Measurements from ENCODE around the gene ANXA11. TPM values are rescaled to one million over a fixed set of nuclear protein-coding genes. Genes with fewer than 3 reads are reported as not detected.
"Not testable (repeated sequence)": the region's sequence is repeated elsewhere in the genome, so short reads cannot be mapped to it uniquely, and the experiment has no call there.

Gene ANXA11
- total RNA-seq, 4 donors from 2014 or later, result 77.5 to 106 (median 90.8) TPM

DNA sequence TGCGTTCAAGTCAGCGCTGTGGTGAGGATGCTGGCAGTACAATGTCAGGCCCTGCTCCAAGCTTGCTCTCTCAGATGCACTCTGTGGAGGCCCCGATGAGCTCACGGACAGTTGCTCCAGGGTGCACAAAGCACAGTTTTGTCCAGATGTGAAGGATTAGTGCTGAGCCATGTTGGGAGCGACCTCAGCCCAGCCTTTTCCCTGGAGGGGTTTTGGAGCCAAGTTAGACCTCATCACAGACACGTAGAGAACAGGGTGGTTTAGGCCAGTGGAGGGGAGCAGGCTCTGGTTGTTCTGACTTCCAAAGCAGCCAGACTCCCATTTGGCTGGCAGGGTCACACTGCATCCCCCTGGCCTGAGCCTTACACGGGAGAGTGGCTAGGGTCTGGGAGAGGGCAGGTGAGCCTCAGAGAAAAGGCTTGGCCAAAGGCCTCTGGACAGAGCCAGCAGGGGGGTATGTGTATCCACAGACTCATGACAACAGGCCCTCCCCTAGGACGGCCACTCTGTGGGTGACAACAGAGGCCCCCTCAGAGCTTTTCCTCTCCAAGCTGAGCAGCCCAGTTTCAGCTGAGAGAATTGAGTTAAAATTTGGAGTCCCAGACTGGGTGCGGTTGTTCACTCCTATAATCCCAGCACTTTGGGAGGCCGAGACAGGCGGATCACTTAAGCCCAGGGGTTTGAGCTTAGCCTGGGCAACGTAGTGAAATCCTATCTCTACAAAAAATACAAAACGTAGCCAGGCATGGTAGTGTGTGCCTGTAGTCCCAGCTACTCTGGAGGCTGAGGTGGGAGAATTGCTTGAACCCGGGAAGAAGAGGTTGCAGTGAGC is 68.1 kb downstream of the ANXA11 start:
- H3K4me1 ChIP-seq, result peaks cover 0 to 6% of the 10 kb centered on the region in 2 donors
- peak overlapping the region; percentile 17 to 39 (median 24) for H3K27ac ChIP-seq
- no peak for DNase-seq
- TF ChIP-seq POLR2A (IDR thresholded peaks at IDR 0.05), result no peak
- TF ChIP-seq, protein P1, sequence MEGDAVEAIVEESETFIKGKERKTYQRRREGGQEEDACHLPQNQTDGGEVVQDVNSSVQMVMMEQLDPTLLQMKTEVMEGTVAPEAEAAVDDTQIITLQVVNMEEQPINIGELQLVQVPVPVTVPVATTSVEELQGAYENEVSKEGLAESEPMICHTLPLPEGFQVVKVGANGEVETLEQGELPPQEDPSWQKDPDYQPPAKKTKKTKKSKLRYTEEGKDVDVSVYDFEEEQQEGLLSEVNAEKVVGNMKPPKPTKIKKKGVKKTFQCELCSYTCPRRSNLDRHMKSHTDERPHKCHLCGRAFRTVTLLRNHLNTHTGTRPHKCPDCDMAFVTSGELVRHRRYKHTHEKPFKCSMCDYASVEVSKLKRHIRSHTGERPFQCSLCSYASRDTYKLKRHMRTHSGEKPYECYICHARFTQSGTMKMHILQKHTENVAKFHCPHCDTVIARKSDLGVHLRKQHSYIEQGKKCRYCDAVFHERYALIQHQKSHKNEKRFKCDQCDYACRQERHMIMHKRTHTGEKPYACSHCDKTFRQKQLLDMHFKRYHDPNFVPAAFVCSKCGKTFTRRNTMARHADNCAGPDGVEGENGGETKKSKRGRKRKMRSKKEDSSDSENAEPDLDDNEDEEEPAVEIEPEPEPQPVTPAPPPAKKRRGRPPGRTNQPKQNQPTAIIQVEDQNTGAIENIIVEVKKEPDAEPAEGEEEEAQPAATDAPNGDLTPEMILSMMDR (IDR thresholded peaks at IDR 0.05), result no peak
- 83 to 89% methylated on average over 13 to 14 of the region's 14 CpGs for WGBS, 2 donors
- H3K9me3 ChIP-seq, result no peaks in the 10 kb centered on the region
- H3K36me3 ChIP-seq, result no peaks in the 10 kb centered on the region
- no peaks in the 10 kb centered on the region for H3K27me3 ChIP-seq
- H3K4me3 ChIP-seq (replicated peaks in 1 of 3), result no peak overlapping the region
- intact Hi-C loops (cut with DNase I), result no loop called here

DNA sequence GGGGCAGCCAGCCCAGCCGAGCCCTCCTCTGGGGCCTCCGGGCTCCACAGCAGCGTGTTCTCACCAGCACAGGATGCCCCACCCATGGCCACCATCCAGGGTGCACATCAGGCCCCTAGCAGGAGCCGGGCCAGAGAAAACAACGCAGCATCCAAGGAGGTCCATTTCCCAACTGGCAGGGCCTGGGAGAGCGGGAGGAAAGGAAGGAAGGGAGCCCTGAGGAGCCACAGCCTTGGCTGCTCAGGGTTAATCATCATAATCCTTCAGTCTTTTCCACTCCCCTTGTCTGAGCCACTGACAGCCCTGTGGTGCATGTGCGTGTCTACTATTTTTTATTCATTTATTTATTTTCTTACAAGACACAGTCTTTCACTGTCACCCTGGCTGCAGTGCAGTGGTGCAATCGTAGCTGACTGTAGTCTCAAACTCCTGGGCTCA is 69.2 kb downstream of the ANXA11 start:
- H3K4me1 ChIP-seq, result peaks cover 0 to 6% of the 10 kb centered on the region in 2 donors
- H3K9me3 ChIP-seq, result no peaks in the 10 kb centered on the region
- intact Hi-C loops (cut with DNase I), result no loop called here
- 50 to 53% methylated on average over 8 of the region's 8 CpGs for WGBS, 2 donors
- no peaks in the 10 kb centered on the region for H3K27me3 ChIP-seq
- peak; percentile 48 to 55 for DNase-seq
- no peaks in the 10 kb centered on the region for H3K36me3 ChIP-seq
- H3K4me3 ChIP-seq (replicated peaks in 1 of 3), result no peak overlapping the region
- H3K27ac ChIP-seq, result no peak overlapping the region
- TF ChIP-seq POLR2A (IDR thresholded peaks at IDR 0.05), result no peak
- TF ChIP-seq, protein P1 (IDR thresholded peaks at IDR 0.05), result no peak

GRCh38 chr10:80133687-80134086 is 71.7 kb downstream of the ANXA11 start:
- H3K4me1 ChIP-seq, result not testable (repeated sequence)

DNA sequence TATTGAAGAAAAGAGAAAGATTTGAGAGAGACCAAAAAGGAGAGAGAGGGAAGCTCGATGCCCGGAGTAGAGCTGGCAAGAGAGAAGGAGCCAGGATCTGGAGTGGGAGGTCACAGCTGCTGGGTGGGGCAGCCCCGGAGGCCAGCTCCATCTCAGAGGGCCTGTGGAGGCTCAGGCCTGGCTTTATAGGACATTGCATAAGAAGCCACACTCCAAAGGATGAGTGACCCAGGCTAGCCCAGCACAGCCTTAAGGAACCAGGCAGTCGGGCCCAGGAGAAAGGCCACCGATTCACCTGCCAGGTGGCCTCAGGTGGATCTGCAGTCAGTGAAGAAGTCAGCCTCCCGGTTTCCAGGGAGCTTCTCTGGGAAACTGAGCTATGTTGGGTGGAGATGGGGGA is 72.1 kb downstream of the ANXA11 start:
- Histone ChIP-seq H3K36me3 (no peaks in the 10 kb centered on the region), H3K4me3 (replicated peaks in 1 of 3) (no peak overlapping the region), H3K27ac (peak overlapping the region; percentile 41 to 70 (median 55)), H3K27me3 (no peaks in the 10 kb centered on the region), H3K4me1 (peaks cover 0 to 6% of the 10 kb centered on the region in 2 donors), H3K9me3 (no peaks in the 10 kb centered on the region)
- DNase-seq, result no peak
- intact Hi-C loops (cut with DNase I), result no loop called here
- TF ChIP-seq POLR2A (IDR thresholded peaks at IDR 0.05), result no peak
- TF ChIP-seq, protein P1 (IDR thresholded peaks at IDR 0.05), result no peak
- WGBS, 2 donors, result 41 to 50% methylated on average over 6 of the region's 6 CpGs

More at GRCh38 chr10:80133687-80134086, 71.7 kb downstream of the ANXA11 start:
- DNase-seq; intact Hi-C loops (cut with DNase I); H3K36me3 ChIP-seq; H3K27me3 ChIP-seq; H3K9me3 ChIP-seq; H3K4me3 ChIP-seq (replicated peaks in 1 of 3): not testable (repeated sequence)
- peak overlapping the region; percentile 41 to 70 (median 55) for H3K27ac ChIP-seq
- 74 to 78% methylated on average over 9 of the region's 9 CpGs for WGBS, 2 donors

DNA sequence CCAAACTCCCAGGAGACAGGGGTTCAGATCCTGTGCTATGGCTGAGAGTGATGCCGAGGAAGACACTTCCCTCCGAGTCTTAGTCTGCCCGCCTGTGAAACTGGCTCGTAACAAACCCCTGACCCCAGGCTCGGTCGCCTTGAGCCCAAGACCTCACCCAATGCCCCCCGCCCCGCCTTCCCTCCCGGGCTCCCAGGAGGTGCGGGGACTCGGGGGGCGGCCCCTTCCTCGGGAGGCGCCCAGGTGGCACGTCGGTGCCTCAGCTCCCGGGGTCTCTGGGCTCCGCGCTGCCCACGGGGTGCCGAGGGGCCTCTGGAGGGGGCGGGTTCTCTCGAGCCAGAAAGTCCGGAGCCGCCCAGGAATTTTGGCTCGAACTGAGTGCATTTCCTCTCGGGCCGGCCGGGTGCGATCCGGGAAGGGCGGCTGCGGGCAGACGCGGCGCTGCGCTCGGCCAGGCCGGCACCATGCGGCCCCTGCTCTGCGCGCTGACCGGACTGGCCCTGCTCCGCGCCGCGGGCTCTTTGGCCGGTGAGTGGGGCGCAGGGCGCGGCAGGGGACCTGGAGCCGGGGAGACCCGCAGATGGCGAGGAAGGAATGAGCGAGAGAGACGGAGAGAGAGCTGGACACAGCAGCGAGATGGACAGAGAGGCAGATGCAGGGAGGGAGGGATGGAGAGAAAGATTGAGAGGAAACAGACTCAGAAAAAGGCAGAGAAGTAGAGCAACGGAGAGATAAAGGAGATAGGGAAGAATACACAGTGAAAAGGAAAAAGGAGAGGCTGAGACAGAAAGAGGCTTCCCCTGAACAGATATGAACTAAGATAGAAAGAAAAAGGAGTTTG is 72.8 kb downstream of the ANXA11 start, which contains the start of gene PLAC9:
Gene PLAC9, plus strand, starts transcription at position 432 of the 841 bp plus-strand sequence. Its CDS starts 33 bp downstream, at position 465.
- 3 to 6% methylated on average over 27 to 40 of the region's 58 CpGs for WGBS, 2 donors
- DNase-seq, result peak; percentile 25 to 35
- peak within 1 kb of the TSS in 2 of 3 donors; percentile 36 to 41 for H3K4me3 ChIP-seq (replicated peaks in 1 of 3)
- H3K27ac ChIP-seq, result peak within 1 kb of the TSS; percentile 41 to 70 (median 55)
- TF ChIP-seq, protein P1 (IDR thresholded peaks at IDR 0.05), result no peak
- no peak for TF ChIP-seq POLR2A (IDR thresholded peaks at IDR 0.05)
- H3K36me3 ChIP-seq, result no peaks in the 10 kb centered on the region
- intact Hi-C loops (cut with DNase I), result no loop called here
- H3K4me1 ChIP-seq, result peaks cover 0 to 6% of the 10 kb centered on the region in 2 donors
- no peaks in the 10 kb centered on the region for H3K27me3 ChIP-seq
- no peaks in the 10 kb centered on the region for H3K9me3 ChIP-seq

All from thyroid gland (tissue), 4 donors.